Liver (tissue), 3 donors: ENCODE measurements around the gene SHQ1.

Experiments
- ATF3 ChIP-seq: IDR thresholded peaks from 2 replicates; pipeline ENCODE4 v1.6.1; 2016; ENCODE audit warnings: antibody characterized with exemption
- CTCF ChIP-seq: fragments of 150-350 bp; IDR thresholded peaks from 2 replicates; pipeline ENCODE4 v1.5.1; 2017; ENCODE audit warnings: improper control_type of control experiment, low read depth, low read length; ENCODE audit not compliant: missing input control
- MAX ChIP-seq: IDR thresholded peaks from 2 replicates; pipeline ENCODE4 v1.6.1; 2016; ENCODE audit warnings: antibody characterized with exemption
- REST ChIP-seq: IDR thresholded peaks from 2 replicates; pipeline ENCODE4 v1.6.1; 2016; ENCODE audit warnings: antibody characterized with exemption, mild to moderate bottlenecking
- RXRA ChIP-seq, 2 donors: IDR thresholded peaks; 2 replicates each; pipeline ENCODE4 v1.6.1; 2017 to 2018; ENCODE audit warnings: antibody characterized with exemption in 2 of 2, mild to moderate bottlenecking in 1 of 2
- SP1 ChIP-seq: IDR thresholded peaks from 2 replicates; pipeline ENCODE4 v1.6.1; 2018; ENCODE audit warnings: antibody characterized with exemption, mild to moderate bottlenecking
- ZBTB33 ChIP-seq: IDR thresholded peaks from 2 replicates; pipeline ENCODE4 v1.6.1; 2016; ENCODE audit warnings: antibody characterized with exemption
- donor health status: healthy.
- donor health status: healthy.

DNA sequence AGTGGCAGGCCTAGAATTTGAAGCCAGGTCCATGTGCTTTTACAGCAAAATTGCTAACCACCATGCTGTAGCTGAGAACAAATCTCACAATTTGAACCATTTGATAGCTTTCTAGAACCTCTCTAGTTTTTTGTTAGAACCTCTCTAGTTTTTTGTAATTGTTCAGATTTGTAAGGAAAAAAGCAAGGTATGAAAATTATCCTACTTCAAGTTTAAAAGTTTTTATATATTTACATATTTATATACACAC, 49.4 kb upstream of the SHQ1 start:
- no peak for TF ChIP-seq CTCF
- TF ChIP-seq MAX = no peak
- no peak for TF ChIP-seq REST
- TF ChIP-seq ZBTB33 = no peak
- no peak for TF ChIP-seq SP1
- no peak for TF ChIP-seq ATF3
- no peak for TF ChIP-seq RXRA (IDR thresholded peaks at IDR 0.05)
